HG03045 (cell line): ENCODE data around the gene UBAP1L.
"Not testable (repeated sequence)": the region's sequence is repeated elsewhere in the genome, so short reads cannot be mapped to it uniquely, and the experiment has no call there.

ENCODE experiments used
- ATAC-seq: cut with Tn5 transposase; IDR thresholded peaks from one replicate; pipeline ENCODE4 v1.9.1; 2021; ENCODE audit warnings: mild to moderate bottlenecking, moderate library complexity; ENCODE audit not compliant: unreplicated experiment

The UBAP1L gene

GRCh38 chr15:65049418-65049840 lies 65.6 kb downstream of the UBAP1L start:
- ATAC-seq: peak; percentile 89

- no peak for ATAC-seq
Observed at GRCh38 chr15:65048241-65048640, 66.8 kb downstream of the UBAP1L start.

DNA sequence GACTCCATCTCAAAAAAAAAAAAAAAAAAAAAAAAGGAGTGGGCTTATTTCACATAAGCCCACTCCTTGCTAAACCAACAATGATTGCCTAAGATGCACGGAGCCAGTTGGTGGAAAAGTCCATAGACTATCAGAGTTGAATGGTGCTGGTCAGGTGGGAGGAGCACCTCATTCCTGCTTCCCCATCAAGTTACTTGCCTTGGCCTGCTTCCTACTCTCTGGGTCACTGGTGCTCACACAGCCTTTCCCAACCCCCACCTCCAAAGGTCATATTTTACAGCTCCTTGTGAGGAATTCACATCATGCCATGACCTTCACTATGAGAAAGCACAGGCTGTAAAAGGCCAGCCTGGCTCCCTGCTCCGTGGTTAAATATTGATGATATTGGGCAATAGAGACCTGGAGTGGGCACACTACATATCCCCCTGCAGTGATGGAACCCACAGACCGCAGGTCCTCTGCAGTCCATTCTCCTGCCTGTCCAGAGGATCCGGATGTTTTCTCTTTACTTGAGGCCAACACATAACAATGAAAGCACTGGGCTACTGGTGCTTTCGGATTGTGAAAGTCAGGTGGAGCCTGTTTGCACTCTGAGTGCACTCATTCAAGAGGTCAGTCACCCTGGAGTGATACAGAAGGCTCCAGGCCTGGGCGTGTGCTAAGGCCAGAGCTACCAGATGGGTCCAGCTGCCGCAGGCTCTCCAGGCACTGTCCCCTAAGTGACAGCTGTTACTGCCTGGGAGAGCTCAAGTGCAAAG lies 70.1 kb downstream of the UBAP1L start, which contains the start of gene SLC51B:
TSS of gene SLC51B (plus strand) at position 664 of the 758 bp plus-strand sequence. CDS start 4,618 bp downstream, outside the sequence.
- ATAC-seq: no peak

DNA sequence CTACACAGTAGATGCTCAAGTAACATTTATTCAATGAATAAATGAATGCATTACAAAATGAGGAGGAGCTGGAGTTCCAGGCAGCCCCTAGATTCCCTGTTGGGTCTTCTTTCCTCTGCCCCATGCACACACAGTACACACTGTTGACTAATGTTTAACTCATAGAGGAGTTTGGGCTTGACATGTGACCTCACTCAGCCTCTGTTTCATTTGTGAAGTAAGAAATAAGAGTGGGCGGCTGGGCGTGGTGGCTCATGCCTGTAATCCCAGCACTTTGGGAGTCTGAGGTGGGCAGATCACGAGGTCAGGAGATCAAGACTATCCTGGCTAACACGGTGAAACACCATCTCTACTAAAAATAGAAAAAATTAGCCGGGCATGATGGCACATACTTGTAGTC lies 70.8 kb downstream of the UBAP1L start:
- not testable (repeated sequence) for ATAC-seq

- no peak for ATAC-seq
Observed at GRCh38 chr15:65042776-65043327, 72.1 kb downstream of the UBAP1L start.
